Measurements from ENCODE around the gene CDH19. TPM values are rescaled to one million over a fixed set of nuclear protein-coding genes. Genes with fewer than 3 reads are reported as not detected.

CDH19 gene, protein sequence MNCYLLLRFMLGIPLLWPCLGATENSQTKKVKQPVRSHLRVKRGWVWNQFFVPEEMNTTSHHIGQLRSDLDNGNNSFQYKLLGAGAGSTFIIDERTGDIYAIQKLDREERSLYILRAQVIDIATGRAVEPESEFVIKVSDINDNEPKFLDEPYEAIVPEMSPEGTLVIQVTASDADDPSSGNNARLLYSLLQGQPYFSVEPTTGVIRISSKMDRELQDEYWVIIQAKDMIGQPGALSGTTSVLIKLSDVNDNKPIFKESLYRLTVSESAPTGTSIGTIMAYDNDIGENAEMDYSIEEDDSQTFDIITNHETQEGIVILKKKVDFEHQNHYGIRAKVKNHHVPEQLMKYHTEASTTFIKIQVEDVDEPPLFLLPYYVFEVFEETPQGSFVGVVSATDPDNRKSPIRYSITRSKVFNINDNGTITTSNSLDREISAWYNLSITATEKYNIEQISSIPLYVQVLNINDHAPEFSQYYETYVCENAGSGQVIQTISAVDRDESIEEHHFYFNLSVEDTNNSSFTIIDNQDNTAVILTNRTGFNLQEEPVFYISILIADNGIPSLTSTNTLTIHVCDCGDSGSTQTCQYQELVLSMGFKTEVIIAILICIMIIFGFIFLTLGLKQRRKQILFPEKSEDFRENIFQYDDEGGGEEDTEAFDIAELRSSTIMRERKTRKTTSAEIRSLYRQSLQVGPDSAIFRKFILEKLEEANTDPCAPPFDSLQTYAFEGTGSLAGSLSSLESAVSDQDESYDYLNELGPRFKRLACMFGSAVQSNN
- not detected in 2 replicates for total RNA-seq (2014; rRNA removed; shearing (Covaris generic))

DNA sequence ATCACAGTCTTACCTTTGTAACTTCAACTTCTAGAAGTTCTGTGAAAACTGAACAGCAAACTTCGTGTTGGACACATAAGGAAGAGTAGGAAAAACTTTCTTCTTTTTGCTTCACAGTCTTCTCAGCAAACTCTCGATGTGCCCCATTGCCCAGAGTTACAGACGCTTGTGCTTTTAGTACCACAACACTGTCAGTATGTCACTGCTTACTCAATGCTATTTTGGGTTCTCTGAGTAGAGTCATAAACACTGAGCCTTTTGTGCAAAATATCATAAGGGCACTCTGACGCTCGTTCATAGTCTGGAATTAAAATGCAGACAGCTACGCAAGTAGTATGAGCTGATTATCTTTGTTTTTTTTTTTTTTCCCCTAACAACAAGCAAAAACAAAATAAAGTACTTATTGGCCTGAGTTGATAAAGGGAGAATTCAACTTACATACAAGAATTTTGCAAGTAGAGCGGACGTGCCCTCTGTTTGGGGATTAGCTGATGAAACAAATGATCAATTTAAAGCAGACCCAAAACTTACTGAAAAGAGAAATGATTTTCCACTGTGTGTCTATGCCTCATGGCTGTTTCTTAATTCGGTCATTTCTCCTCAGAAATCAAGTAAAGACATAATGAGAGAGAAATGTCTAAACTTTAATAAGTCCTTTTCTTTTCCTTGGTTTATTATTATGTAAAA lies at the start of gene CDH19:
Gene CDH19, minus strand, starts transcription at position 150 of the 687 bp plus-strand sequence. CDS start 31,886 bp downstream, outside the sequence.
- no peak for DNase-seq (ENCODE audit: low spot score)

GRCh38 chr18:66647671-66648070 lies 43.8 kb upstream of the CDH19 start:
- no peak for DNase-seq (ENCODE audit: low spot score)

DNA sequence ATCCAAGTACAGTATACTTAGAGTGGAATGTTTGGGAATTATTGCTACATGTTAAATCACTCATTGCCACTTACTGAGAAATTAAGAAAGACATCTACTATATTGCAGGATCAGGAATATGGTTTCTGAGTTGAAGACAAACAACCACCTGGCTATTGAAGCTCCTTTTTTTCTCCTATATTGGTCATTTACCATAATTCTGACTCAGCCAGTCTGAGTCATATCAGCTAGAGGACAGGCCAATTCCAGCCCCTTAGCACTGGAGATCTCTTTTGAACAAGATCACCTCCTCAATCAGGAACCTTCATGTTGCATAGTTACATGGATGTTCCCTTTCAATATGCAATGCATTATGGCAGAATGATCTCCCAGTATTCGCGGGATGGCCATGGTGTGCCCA lies 42.7 kb upstream of the CDH19 start:
- DNase-seq (ENCODE audit: low spot score): peak; percentile 0

DNA sequence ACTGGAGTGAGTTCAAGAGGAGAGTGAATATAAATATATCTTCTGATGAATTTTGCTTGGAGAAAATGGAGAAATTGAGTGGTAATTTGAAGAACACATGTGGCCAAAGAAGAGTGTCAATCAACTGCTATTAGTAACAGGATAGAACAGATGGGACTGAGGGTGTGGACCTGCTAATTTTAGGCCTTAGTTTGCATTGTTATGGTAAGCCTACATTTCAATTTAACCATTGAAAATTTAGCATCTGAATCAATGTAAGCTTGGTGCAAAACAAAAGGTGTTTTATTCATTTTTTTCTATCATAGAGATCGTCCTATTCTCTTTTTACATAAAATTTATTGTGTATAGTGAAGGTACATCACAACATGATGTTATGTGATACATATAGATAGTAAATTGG lies 42.1 kb upstream of the CDH19 start:
- DNase-seq (ENCODE audit: low spot score): no peak

DNA sequence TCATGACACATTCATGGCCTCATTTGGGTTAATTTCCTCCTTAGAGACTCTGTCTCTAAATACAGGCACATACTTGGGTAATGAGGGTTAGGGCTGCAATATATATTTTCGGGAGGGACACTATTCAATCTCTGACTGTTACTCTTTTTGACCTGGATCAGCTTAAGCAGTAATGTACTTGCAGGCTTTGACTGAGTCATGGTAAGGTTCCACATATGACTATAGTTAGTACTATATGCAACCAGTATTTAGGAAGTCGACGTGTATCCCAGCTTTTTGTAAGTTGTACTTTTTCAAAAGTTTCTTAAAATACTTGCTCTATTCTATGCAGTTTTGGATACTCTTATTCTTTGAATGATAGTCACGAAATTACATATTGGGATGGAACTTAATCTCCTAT lies 37.2 kb upstream of the CDH19 start:
- no peak for DNase-seq (ENCODE audit: low spot score)

GRCh38 chr18:66640431-66640830 lies 36.5 kb upstream of the CDH19 start:
- DNase-seq (ENCODE audit: low spot score): peak; percentile 48

DNA sequence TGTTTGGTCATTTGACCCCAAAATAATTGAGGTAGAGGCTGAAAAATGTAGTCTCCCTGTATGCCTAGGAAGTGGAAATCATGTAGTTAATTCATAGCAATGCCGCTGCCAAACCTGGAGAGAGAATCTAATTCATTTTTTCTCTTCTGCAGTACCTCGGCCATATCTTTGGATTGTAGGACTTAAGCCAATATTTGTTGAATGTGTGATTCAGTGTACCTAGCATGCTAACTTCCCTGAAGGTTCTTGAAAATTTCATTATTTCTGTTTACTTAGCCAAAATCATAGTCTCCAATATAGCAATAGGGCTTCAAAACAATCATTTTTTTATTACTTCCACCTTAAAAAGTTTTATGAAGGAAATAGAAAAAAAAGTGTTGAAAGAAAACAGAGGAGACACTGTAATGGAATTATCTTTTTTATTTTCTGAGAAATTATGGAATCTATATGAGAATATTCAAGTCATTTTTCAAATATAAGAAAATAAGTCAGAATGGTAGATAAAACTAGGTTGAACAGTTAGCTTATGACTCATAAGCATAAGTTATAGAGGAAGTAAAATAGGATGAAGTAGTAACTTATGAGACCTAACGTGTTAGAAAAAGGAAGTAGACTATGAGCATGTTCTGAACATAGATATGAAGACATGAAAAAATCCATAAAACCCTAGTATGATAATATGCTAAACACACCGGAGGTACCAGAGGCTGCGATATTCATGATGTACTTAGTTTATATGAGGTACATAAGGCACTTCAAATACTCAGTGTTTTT lies 35.2 kb upstream of the CDH19 start:
- DNase-seq (ENCODE audit: low spot score): no peak

DNA sequence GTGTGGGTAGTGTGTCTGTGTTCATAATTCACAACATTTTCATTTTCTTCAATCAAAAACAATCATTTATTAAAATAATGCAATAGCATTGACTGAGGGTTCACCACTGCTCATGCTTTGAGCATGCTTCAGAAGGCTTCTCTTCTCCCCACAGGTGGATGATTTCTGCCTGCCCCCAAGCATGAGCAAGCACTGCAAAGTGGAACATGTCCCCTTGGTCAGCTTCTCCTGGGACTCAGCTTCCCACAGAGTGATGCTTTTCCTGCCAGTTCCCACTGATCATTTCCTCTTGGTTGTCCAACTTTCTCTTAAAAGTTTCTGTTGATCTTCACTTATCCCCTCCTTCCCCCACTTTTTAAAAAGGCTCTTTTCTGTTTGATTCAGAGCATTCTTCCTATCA lies 31.5 kb upstream of the CDH19 start:
- no peak for DNase-seq (ENCODE audit: low spot score)

GRCh38 chr18:66632756-66633155 lies 28.9 kb upstream of the CDH19 start:
- DNase-seq (ENCODE audit: low spot score): no peak

GRCh38 chr18:66630831-66631230 lies 26.9 kb upstream of the CDH19 start:
- no peak for DNase-seq (ENCODE audit: low spot score)

GRCh38 chr18:66623821-66624220 lies 19.9 kb upstream of the CDH19 start:
- DNase-seq (ENCODE audit: low spot score): no peak

DNA sequence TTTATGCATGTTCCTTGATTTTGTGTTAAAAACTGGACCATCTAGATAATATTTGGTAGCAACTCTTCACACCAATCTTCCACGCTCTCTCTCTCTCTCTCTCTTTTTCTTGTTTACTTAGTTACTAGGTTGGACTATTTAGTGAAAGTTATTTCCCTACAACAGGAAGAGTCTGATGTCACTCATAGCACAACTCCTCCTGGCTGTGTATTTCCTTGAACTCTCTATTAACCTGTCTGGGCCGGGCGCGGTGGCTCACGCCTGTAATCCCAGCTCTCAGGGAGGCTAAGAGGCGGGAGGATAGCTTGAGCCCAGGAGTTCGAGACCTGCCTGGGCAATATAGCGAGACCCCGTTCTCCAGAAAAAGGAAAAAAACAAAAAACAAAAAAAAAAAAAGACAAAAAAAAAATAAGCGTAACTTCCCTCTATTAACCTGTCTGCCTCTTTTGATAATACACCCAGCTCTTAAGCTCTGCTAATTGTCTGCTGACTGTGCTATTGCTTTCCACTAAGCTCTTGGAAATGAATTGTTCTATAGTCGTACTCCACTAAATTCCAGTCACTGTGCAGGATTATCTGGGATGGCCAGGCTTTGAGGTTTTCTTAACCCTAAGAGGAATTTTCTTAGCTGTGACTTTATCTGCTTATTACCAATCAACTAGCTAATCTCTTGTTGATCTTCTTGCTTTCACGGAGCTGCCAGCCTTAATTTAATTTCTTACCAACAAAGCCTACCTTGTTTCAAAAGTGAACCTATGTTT lies 18.1 kb upstream of the CDH19 start:
- DNase-seq (ENCODE audit: low spot score): no peak

- no peak for DNase-seq (ENCODE audit: low spot score)
Observed at GRCh38 chr18:66616523-66616983, 12.7 kb upstream of the CDH19 start.

DNA sequence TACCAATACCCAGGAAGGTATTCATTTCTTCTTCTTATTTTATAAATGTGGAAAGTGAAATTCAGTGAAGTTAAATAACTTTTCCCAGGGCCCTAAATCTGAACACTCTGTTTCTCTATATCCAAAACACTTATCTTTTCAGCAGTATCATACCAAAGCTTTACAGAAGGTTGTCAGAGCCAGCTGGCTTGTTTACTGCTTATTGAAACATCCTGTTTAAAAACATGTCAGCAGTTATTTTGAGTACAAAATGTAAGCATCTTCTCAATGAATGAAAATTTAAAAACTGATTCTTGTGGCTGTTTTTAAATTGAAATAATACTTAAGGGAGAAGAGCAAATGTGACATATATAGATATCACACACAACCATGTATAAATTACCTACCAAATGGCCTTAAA lies 11.3 kb upstream of the CDH19 start:
- no peak for DNase-seq (ENCODE audit: low spot score)

DNA sequence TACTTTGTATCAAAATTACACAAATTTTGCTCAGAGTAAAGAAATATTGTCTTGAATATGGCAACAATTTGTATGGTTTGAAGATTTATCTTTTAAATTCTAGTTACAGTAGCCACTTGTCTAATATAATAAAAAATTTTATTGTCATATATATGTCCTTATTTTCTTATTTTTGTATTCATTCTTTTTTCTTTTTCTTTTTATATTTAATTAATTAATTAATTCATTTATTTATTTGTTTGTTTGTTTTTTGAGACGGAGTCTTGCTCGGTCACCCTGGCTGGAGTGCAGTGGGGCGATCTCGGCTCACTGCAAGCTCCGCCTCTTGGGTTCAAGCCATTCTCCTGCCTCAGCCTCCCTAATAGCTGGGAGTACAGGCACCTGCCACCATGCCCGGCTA lies 3.7 kb upstream of the CDH19 start:
- no peak for DNase-seq (ENCODE audit: low spot score)

DNA sequence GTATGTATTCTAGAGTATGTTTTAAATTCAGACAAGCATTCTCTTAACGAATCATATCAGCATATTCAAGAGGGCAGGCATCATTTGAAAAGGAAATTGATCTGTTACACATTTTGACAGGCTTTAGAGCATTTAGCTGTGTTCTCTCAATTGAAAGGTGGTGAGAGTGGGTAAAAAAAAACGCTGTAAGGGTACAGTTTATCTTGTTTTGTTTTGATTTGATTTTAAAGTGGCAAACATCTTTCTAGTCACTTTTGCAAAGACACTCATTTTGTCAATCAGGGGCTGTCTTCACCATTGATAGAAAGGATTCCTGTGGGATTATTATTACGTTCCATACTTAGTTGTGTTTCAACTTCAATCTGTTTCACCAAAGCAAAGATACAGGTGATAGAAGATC lies 2.2 kb downstream of the CDH19 start:
- DNase-seq (ENCODE audit: low spot score): no peak

DNA sequence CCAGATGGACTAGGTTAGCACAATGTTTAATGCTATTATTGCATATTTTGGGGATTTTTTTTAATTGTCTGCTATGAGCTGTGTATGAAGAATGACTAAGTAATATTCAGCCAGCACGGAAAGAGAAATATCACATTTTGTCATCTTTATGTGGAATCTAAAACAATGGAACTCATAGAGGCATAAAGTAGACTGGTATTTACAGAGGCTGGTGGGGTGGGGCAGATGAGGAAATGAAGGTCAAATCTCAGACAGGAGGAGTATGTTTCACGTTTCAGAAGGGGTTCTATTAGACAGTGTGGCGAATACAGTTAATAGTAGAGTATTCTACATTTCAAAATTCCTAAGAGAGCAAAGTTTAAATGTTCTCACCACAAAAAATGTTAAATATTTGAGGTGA lies 4.7 kb downstream of the CDH19 start:
- DNase-seq (ENCODE audit: low spot score): no peak

- peak; percentile 4 for DNase-seq (ENCODE audit: low spot score)
Observed at GRCh38 chr18:66587430-66587829, 16.5 kb downstream of the CDH19 start.

DNA sequence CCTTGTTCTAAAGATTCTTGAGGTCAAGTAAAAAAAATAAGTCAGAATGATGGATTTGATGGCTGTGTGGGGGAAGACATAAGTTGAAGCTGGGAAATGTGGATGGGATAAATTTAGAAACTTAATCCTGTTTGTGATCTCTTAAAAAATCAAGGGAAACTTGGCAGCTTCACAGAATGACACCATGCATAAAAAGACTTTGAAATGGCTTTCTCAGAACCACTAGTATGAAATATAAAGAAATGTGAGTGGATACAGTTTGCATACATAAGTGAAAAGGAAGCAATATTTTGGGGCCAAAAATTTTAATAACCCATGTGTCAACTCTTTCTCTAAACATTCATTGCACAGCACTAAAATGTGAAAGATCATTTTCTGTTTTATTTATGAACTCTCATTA lies 21.7 kb downstream of the CDH19 start:
- DNase-seq (ENCODE audit: low spot score): no peak

DNA sequence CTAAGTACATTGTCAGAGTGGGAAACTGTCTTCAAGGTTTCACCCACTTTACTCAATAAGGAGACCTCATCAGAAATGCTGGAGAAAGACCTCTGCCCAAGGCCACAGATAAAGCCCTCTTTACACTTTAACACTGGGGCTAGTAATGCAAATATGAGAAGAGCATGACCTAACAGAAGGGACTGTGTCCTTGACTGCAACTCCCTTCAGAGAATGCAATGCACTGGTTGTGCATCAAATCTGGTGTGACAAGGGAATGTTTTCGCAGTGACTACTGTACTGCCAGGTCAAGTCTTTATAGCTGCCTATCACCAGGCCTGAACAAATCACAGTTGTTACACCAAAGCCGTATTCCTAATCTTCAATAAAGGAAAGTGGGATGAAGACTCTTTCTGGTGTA lies 28.6 kb downstream of the CDH19 start:
- no peak for DNase-seq (ENCODE audit: low spot score)

DNA sequence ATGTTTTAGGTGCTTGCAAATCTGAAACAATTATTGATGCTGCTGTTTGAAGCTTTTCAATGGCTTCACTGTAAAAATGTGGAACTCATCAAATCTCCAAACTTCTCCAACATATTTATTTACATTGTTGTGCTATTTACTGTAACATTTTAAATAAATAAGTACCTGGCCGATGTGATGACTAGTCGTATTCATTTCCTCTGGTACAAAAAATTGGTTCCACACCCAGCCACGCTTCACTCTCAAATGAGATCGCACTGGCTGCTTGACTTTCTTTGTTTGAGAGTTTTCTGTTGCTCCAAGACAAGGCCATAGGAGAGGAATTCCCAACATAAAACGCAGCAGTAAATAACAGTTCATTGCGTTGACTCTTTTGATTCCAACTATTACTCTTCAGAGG lies 32.0 kb downstream of the CDH19 start:
- no peak for DNase-seq (ENCODE audit: low spot score)

Data from A172 (cell line).